A549 (cell line): ENCODE measurements around the gene SH3RF1. TPM values are rescaled to one million over a fixed set of nuclear protein-coding genes. Genes with fewer than 3 reads are reported as not detected.

Experiments
- ATAC-seq, 2 experiments: fragments of 200-7000 bp in 1 of 2; fragments of >200 bp in 1 of 2; cut with Nextera tagmentation in 1 of 2; cut with Tn5 transposase in 1 of 2; 3 replicates each; pipeline versions ENCODE4 v1.8.0 to v1.9.1; 2018 to 2020; ENCODE audit warnings: mild to moderate bottlenecking in 1 of 2, moderate library complexity in 1 of 2
- CTCF ChIA-PET: fragments of 300-600 bp; sonication (Branson Sonifier 250); formaldehyde crosslinking; extraction: SDS; loops from one replicate; lab custom pipeline; 2021; ENCODE audit warnings: antibody characterized with exemption, inconsistent platforms; lab: Yijun Ruan, JAX
- POLR2A ChIA-PET: fragments of 350-600 bp; formaldehyde crosslinking; extraction: SDS; loops from one replicate; lab custom pipeline; 2021; ENCODE audit warnings: antibody characterized with exemption, inconsistent platforms; lab: Yijun Ruan, JAX
- DNase-seq, 2 experiments: peaks; one replicate each; pipeline versions ENCODE4 v3.0.0 to v3.0.0-alpha.2; 2011 to 2016; ENCODE audit warnings: low read depth in 1 of 2, low spot score in 1 of 2
- FAIRE-seq: peaks from 2 replicates; lab custom pipeline; 2011; peaks lifted over from hg19 to GRCh38; lab: Jason Lieb, UNC
- H3K27ac ChIP-seq, 2 experiments: fragments of >200 bp; sonication (Bioruptor Twin); formaldehyde crosslinking; 3 replicates each; pipeline ENCODE4 v1.5.1; 2016 to 2017
- H3K4me1 ChIP-seq: fragments of >200 bp; sonication (Bioruptor Twin); formaldehyde crosslinking; 3 replicates; pipeline ENCODE4 v1.6.1; 2016
- H3K4me2 ChIP-seq: fragments of >200 bp; sonication (Bioruptor Twin); formaldehyde crosslinking; 3 replicates; pipeline ENCODE4 v1.6.1; 2016
- H3K4me3 ChIP-seq: fragments of >200 bp; sonication (Bioruptor Twin); formaldehyde crosslinking; 3 replicates; pipeline ENCODE4 v1.5.1; 2016
- H3K9me3 ChIP-seq: fragments of >200 bp; sonication (Bioruptor Twin); formaldehyde crosslinking; 3 replicates; pipeline ENCODE4 v1.6.1; 2016
- EHMT2 ChIP-seq: fragments of 200-600 bp; sonication (generic); IDR thresholded peaks from 2 replicates; pipeline ENCODE4 v1.6.1; 2016; ENCODE audit warnings: antibody characterized with exemption, low read depth, mild to moderate bottlenecking, moderate library complexity
- FOSB ChIP-seq: fragments of 250-450 bp; sonication (Bioruptor Pico); IDR thresholded peaks from 2 replicates; pipeline ENCODE4 v1.5.0; 2020; ENCODE audit warnings: mild to moderate bottlenecking, moderate library complexity
- GATA3 ChIP-seq: IDR thresholded peaks from 2 replicates; pipeline ENCODE4 v1.6.1; 2012; ENCODE audit warnings: borderline replicate concordance
- HDAC2 ChIP-seq: fragments of 200-600 bp; sonication (generic); IDR thresholded peaks from 2 replicates; pipeline ENCODE4 v1.6.1; 2016
- HEYL ChIP-seq: fragments of 250-450 bp; sonication (Bioruptor Pico); IDR thresholded peaks from 2 replicates; pipeline ENCODE4 v1.8.0; 2021; ENCODE audit warnings: mild to moderate bottlenecking, moderate library complexity
- HOXA7 ChIP-seq: fragments of 250-450 bp; sonication (Bioruptor Pico); IDR thresholded peaks from 2 replicates; pipeline ENCODE4 v1.5.0; 2020; ENCODE audit warnings: mild to moderate bottlenecking, moderate library complexity
- HOXB13 ChIP-seq: fragments of 250-450 bp; sonication (Bioruptor Pico); IDR thresholded peaks from 2 replicates; pipeline ENCODE4 v1.5.0; 2020; ENCODE audit warnings: low read depth, mild to moderate bottlenecking, moderate library complexity
- JUNB ChIP-seq: fragments of >200 bp; sonication (Bioruptor Twin); formaldehyde crosslinking; IDR thresholded peaks from 2 replicates; pipeline ENCODE4 v1.6.1; 2016
- POLR2A ChIP-seq: IDR thresholded peaks from 2 replicates; pipeline ENCODE4 v1.6.1; 2012; ENCODE audit warnings: mild to moderate bottlenecking, low read length
- RAD21 ChIP-seq, 2 experiments: fragments of >200 bp in 1 of 2; sonication (Bioruptor Twin) in 1 of 2; formaldehyde crosslinking in 1 of 2; IDR thresholded peaks in 1 of 2; conservative IDR thresholded peaks in 1 of 2; 2 replicates in 1 of 2; 3 replicates in 1 of 2; pipeline ENCODE4 v1.6.1; 2012 to 2018; ENCODE audit warnings: inconsistent platforms in 1 of 2
- RCOR1 ChIP-seq: fragments of 150-350 bp; IDR thresholded peaks from 2 replicates; pipeline ENCODE4 v1.6.1; 2014; ENCODE audit warnings: antibody characterized with exemption, low read length, low read depth
- RFX5 ChIP-seq: fragments of 450-650 bp; IDR thresholded peaks from 2 replicates; pipeline ENCODE4 v1.7.1; 2014; ENCODE audit warnings: antibody characterized with exemption, mild to moderate bottlenecking, moderate library complexity
- SMC3 ChIP-seq: fragments of >200 bp; sonication (Bioruptor Twin); formaldehyde crosslinking; IDR thresholded peaks from 3 replicates; pipeline ENCODE4 v1.6.1; 2018; ENCODE audit warnings: inconsistent platforms
- TFCP2L1 ChIP-seq: fragments of 250-450 bp; sonication (Bioruptor Pico); IDR thresholded peaks from 2 replicates; pipeline ENCODE4 v1.5.0; 2021; ENCODE audit warnings: mild to moderate bottlenecking
- WGBS: methylation state at CpG from one replicate; pipeline ENCODE4 v1.1.6; 2017; ENCODE audit errors: missing lambda C conversion rate; 5-methylcytosine and 5-hydroxymethylcytosine counted together
- polyA plus RNA-seq, 4 experiments: library from polyadenylated mRNA; depleted of rRNA in 3 of 4; stranded (reverse); fragments of >200 nt; fragmentation: RNase III in 1 of 4; extraction: RNeasy Plus Mini Kit Qiagen cat#74134 plus additional on column Dnase treatment in 1 of 4; gene quantifications; 2 replicates in 3 of 4; 3 replicates in 1 of 4; pipeline ENCODE4 v1.2.3, GENCODE V29; 2011 to 2017
- TF ChIP-seq, protein P1 (sequence below): fragments of 450-650 bp; IDR thresholded peaks from 2 replicates; pipeline ENCODE4 v1.6.1; 2014; ENCODE audit warnings: antibody characterized with exemption
- TF ChIP-seq, protein P2 (sequence below): IDR thresholded peaks from 2 replicates; pipeline ENCODE4 v1.6.1; 2012; ENCODE audit warnings: low read depth, borderline replicate concordance
- TF ChIP-seq, protein P3 (sequence below): fragments of 200-600 bp; sonication (generic); IDR thresholded peaks from 2 replicates; pipeline ENCODE4 v1.6.1; 2016; ENCODE audit warnings: antibody characterized with exemption, mild to moderate bottlenecking, moderate library complexity
- TF ChIP-seq, protein P4 (sequence below): fragments of 150-350 bp; IDR thresholded peaks from 2 replicates; pipeline ENCODE4 v1.6.1; 2014; ENCODE audit warnings: low read depth, mild to moderate bottlenecking, low read length
- TF ChIP-seq, protein P5 (sequence below): fragments of >200 bp; sonication (Bioruptor Twin); formaldehyde crosslinking; IDR thresholded peaks from 2 replicates; pipeline ENCODE4 v1.6.1; 2016

Gene SH3RF1
- polyA plus RNA-seq, 2 of the 4 experiments (the other 2 are of a cell fraction) = 8.0 to 15.1 TPM

DNA sequence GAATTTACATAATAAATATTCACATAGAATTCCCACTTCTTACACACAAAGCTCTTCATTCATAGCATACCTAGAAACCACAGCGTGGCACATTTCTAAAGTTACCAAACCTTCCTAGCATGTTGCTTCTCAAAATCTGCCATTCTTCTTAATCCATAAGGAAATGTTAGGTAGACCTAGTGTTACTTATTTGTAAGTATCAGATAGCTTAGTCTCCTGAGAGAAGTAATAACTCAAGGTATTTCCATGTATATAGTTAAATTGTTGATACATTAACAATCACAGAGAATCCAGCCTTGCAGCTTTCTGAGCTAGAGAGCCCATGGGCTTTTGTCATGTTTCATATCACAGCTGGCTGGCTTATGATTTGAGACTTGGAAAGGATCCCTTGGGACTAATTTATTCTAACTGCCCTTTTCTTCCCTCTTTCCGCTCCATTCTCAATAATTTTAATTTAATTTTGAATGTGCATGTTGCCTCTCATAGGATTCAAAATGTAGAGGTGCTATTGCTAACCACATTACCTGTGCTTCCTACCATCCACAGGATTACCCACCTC is 17.6 kb downstream of the SH3RF1 start:
- ATAC-seq (no peak), FAIRE-seq (no peak), DNase-seq (no peak)
- Histone ChIP-seq H3K4me2 (peak overlapping the region; percentile 93), H3K27ac (peak overlapping the region; percentile 97 to 98), H3K9me3 (no peaks in the 10 kb centered on the region), H3K4me1 (peaks cover 90% of the 10 kb centered on the region), H3K4me3 (0 out of 3 replicates have a peak overlapping the region, but pooled peaks have one; percentile 9)
- POLR2A ChIA-PET = interaction anchor here (1.9 kb wide), 1 partner anchor 16 kb away, joined by 6 read pairs; no protein-coding TSS in a partner anchor
- no peak for TF ChIP-seq SMC3
- TF ChIP-seq, protein P1, sequence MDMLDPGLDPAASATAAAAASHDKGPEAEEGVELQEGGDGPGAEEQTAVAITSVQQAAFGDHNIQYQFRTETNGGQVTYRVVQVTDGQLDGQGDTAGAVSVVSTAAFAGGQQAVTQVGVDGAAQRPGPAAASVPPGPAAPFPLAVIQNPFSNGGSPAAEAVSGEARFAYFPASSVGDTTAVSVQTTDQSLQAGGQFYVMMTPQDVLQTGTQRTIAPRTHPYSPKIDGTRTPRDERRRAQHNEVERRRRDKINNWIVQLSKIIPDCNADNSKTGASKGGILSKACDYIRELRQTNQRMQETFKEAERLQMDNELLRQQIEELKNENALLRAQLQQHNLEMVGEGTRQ = no peak
- TF ChIP-seq HDAC2 = no peak
- TF ChIP-seq FOSB (CRISPR knock-in tag) = no peak
- TF ChIP-seq JUNB = no peak
- no peak for TF ChIP-seq EHMT2
- TF ChIP-seq, protein P2, sequence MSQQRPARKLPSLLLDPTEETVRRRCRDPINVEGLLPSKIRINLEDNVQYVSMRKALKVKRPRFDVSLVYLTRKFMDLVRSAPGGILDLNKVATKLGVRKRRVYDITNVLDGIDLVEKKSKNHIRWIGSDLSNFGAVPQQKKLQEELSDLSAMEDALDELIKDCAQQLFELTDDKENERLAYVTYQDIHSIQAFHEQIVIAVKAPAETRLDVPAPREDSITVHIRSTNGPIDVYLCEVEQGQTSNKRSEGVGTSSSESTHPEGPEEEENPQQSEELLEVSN = no peak
- no peak for TF ChIP-seq RFX5
- no peak for TF ChIP-seq POLR2A
- TF ChIP-seq, protein P3, sequence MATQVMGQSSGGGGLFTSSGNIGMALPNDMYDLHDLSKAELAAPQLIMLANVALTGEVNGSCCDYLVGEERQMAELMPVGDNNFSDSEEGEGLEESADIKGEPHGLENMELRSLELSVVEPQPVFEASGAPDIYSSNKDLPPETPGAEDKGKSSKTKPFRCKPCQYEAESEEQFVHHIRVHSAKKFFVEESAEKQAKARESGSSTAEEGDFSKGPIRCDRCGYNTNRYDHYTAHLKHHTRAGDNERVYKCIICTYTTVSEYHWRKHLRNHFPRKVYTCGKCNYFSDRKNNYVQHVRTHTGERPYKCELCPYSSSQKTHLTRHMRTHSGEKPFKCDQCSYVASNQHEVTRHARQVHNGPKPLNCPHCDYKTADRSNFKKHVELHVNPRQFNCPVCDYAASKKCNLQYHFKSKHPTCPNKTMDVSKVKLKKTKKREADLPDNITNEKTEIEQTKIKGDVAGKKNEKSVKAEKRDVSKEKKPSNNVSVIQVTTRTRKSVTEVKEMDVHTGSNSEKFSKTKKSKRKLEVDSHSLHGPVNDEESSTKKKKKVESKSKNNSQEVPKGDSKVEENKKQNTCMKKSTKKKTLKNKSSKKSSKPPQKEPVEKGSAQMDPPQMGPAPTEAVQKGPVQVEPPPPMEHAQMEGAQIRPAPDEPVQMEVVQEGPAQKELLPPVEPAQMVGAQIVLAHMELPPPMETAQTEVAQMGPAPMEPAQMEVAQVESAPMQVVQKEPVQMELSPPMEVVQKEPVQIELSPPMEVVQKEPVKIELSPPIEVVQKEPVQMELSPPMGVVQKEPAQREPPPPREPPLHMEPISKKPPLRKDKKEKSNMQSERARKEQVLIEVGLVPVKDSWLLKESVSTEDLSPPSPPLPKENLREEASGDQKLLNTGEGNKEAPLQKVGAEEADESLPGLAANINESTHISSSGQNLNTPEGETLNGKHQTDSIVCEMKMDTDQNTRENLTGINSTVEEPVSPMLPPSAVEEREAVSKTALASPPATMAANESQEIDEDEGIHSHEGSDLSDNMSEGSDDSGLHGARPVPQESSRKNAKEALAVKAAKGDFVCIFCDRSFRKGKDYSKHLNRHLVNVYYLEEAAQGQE = no peak
- no peak for TF ChIP-seq RAD21 (conservative IDR thresholded peaks at IDR 0.05 in 1 of 2, IDR thresholded peaks at IDR 0.05 in 1 of 2)
- no peak for TF ChIP-seq HOXA7 (CRISPR knock-in tag)
- no peak for TF ChIP-seq TFCP2L1 (CRISPR knock-in tag)
- no peak for TF ChIP-seq HOXB13 (CRISPR knock-in tag)
- no peak for TF ChIP-seq HEYL (CRISPR knock-in tag)
- no peak for TF ChIP-seq GATA3
- TF ChIP-seq RCOR1 = no peak
- TF ChIP-seq, protein P4, sequence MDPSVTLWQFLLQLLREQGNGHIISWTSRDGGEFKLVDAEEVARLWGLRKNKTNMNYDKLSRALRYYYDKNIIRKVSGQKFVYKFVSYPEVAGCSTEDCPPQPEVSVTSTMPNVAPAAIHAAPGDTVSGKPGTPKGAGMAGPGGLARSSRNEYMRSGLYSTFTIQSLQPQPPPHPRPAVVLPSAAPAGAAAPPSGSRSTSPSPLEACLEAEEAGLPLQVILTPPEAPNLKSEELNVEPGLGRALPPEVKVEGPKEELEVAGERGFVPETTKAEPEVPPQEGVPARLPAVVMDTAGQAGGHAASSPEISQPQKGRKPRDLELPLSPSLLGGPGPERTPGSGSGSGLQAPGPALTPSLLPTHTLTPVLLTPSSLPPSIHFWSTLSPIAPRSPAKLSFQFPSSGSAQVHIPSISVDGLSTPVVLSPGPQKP = no peak
- CTCF ChIA-PET = interaction anchor here (0.8 to 1.9 kb wide), 2 partner anchors 14 to 233 kb away, joined by 3 to 6 read pairs; no protein-coding TSS in a partner anchor
- 60% methylated on average over 2 of the region's 2 CpGs for WGBS

DNA sequence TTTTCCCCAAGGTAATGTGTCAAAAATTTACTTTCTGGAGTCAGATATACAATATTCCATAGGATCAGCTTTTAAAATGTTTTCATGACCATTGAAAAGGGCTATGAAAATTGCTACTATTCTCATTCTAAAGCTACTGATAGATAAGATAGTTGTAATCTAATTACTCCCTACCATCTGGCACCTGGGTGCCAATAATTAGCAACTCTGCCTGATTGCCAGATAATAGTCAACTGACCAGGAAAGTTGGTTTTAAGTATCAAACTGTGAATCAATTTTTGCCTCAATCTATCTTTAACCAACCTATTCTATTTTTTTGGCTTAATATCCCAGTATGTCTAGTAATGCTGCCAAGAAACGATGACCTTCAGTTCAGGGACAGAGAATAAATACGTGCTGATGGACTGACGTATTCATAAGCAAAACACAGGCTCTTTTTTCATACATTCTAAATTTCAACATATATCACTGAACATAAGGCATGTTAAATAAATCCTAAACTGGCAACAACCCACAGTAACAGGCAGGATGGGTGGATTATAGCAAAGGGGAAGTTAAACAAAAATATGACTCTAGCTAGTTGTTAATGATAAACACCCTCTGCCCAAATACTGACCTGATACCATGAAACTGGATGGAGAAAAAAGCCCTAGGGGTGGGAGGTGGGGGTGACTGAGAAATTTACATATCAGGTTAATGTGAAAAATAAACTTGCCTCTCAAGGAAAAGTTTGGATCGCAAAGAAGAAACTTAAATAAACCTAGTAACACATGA is 18.2 kb downstream of the SH3RF1 start:
- FAIRE-seq = no peak
- 2% methylated on average over 4 of the region's 4 CpGs for WGBS
- ChIA-PET POLR2A (interaction anchor here (1.9 kb wide), 1 partner anchor 17 kb away, joined by 6 read pairs; no protein-coding TSS in a partner anchor), CTCF (interaction anchor here (0.8 kb wide), 1 partner anchor 15 kb away, joined by 3 read pairs; no protein-coding TSS in a partner anchor)
- TF ChIP-seq, protein P5, sequence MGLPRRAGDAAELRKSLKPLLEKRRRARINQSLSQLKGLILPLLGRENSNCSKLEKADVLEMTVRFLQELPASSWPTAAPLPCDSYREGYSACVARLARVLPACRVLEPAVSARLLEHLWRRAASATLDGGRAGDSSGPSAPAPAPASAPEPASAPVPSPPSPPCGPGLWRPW = no peak
- peak; percentile 15; the same call in 1 of the 2 replicates for TF ChIP-seq GATA3
- TF ChIP-seq JUNB = peak; percentile 19; the same call in 1 of the 2 replicates
- Histone ChIP-seq H3K4me2 (peak overlapping the region; percentile 93), H3K4me1 (peaks cover 85% of the 10 kb centered on the region), H3K27ac (peak overlapping the region; percentile 97 to 98), H3K4me3 (0 out of 3 replicates have a peak overlapping the region, but pooled peaks have one; percentile 9), H3K9me3 (no peaks in the 10 kb centered on the region)
- no peak for ATAC-seq
- DNase-seq = no peak
